Bronchial epithelial cell (primary cell): ENCODE results near the gene COL20A1. TPM values are rescaled to one million over a fixed set of nuclear protein-coding genes. Genes with fewer than 3 reads are reported as not detected.

Experiments used
- DNase-seq: peaks from one replicate; pipeline ENCODE4 v3.0.0-alpha.2; 2010; ENCODE audit warnings: low read depth
- FAIRE-seq: peaks from 2 replicates; lab custom pipeline; 2011; peaks lifted over from hg19 to GRCh38; lab: Jason Lieb, UNC
- H3K27me3 ChIP-seq: 2 replicates; pipeline ENCODE4 v1.5.1; 2011; ENCODE audit warnings: low read length; ENCODE audit not compliant: control insufficient read depth, insufficient read depth
- H3K36me3 ChIP-seq: 2 replicates; pipeline ENCODE4 v1.5.1; 2011; ENCODE audit warnings: low read length; ENCODE audit not compliant: control insufficient read depth, insufficient read depth
- H3K4me3 ChIP-seq: 2 replicates; pipeline ENCODE4 v1.5.1; 2011; ENCODE audit warnings: mild to moderate bottlenecking, low read depth, low read length, control low read depth
- CTCF ChIP-seq: IDR thresholded peaks from 2 replicates; pipeline ENCODE4 v1.5.1; 2011; ENCODE audit warnings: mild to moderate bottlenecking, moderate library complexity, low read length, control low read depth, inconsistent platforms; ENCODE audit not compliant: insufficient read depth, severe bottlenecking
- total RNA-seq: library from RNA; depleted of rRNA; stranded (reverse); fragments of >200 nt; gene quantifications from 2 replicates; pipeline ENCODE4 v1.2.1, GENCODE V29; 2014

Gene COL20A1
- total RNA-seq, 1 donor from 2014 or later: not detected

DNA sequence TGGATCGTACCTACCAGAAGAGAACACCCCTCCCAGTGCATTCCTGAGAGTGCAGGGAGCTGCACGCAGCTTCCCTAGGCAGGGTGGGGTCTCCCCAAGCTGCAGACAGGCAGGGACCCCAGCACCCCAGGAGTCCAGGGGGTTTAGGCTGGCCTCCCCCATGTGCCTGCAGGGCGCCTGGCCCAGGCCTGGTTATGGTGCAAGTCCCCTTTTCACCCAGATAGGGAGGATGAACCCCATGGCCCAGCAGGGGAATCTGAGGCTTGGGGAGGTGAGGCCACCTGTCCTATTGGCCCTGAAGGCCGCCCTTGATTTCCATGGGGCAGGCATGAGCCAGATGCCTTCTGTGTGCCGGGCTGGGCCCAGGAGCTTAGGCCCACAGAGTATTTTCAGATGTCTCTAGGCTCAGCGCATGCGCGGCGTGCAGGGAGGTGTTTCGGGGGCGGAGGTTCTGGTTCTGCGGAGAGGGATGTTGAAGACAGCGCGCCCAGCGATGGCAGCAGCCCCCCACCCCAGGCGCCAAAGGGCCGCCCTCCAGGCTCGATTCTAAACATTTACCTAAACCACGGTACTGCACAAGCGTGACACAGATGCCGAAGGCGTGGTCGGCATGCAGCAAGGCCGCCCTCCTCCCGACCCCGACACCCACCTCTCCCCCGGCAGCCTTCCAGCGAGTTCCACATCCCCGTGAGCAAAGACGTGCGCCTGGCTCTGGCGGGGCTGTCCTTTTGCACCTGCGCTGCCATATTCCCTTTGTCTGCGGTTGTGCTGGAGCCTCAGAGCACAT is 29.4 kb downstream of the COL20A1 start:
- Histone ChIP-seq H3K4me3 (no peak overlapping the region), H3K27me3 (no peaks in the 10 kb centered on the region), H3K36me3 (no peaks in the 10 kb centered on the region)
- DNase-seq: no peak
- no peak for TF ChIP-seq CTCF
- no peak for FAIRE-seq

- no peak for DNase-seq
- Histone ChIP-seq H3K27me3 (no peaks in the 10 kb centered on the region), H3K4me3 (no peak overlapping the region), H3K36me3 (no peaks in the 10 kb centered on the region)
- no peak for FAIRE-seq
- no peak for TF ChIP-seq CTCF
Observed at GRCh38 chr20:63322933-63323273, 29.9 kb downstream of the COL20A1 start.

GRCh38 chr20:63323357-63323981 is 30.5 kb downstream of the COL20A1 start:
- H3K27me3 ChIP-seq: no peaks in the 10 kb centered on the region

GRCh38 chr20:63325021-63325471 is 32.1 kb downstream of the COL20A1 start:
- H3K36me3 ChIP-seq: no peaks in the 10 kb centered on the region
- FAIRE-seq: no peak
- DNase-seq: no peak
- H3K27me3 ChIP-seq: no peaks in the 10 kb centered on the region
- TF ChIP-seq CTCF: no peak
- H3K4me3 ChIP-seq: no peak overlapping the region

More at GRCh38 chr20:63323357-63323981, 30.5 kb downstream of the COL20A1 start:
- H3K4me3 ChIP-seq: no peak overlapping the region
- no peaks in the 10 kb centered on the region for H3K36me3 ChIP-seq
- FAIRE-seq (no peak), DNase-seq (no peak)
- no peak for TF ChIP-seq CTCF

- no peaks in the 10 kb centered on the region for H3K36me3 ChIP-seq
- DNase-seq: no peak
- FAIRE-seq: no peak
- no peak overlapping the region for H3K4me3 ChIP-seq
- TF ChIP-seq CTCF: no peak
- H3K27me3 ChIP-seq: no peaks in the 10 kb centered on the region
Observed at GRCh38 chr20:63325554-63326313, 32.7 kb downstream of the COL20A1 start.
